ENCODE measurements around the gene PDZD8.

The PDZD8 gene

DNA sequence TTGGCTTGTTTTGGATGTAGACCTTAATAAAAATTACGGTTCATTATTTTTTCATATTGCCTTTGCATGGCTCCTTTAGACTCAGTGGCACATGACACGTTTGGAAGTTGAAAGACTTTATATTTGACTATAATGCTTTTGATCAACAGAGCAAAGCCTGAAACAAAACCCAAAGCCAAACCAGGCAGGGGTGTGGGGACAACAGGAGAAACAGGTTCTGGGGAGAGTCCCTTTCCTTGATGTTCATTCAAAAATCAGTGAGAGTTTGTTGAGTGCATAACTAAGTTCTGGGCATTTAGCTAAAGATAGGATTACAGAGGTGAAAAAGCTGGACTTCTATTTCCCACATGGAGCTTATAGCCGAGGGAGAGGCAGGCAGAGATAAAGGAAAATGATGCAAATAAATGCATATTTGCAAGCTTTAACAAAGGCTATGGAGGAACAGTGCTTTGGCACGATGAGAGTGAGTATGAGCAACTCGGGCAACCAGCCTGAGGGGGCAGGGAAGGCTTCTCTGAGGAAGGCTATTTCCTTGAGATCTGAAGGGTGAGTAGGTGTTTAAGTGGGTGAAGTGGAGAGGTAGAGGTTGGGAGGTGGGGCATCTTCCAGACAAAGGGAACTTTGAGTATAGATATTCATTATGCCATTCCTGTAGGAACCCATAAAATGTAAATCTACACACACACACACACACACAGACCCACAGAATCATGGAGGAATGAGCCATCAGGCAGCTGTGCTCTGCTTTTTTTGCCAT, 34.5 kb upstream of the PDZD8 start:
- no peak overlapping the region for H3K4me2 ChIP-seq (ENCODE audit: low read length)
- H3K4me1 ChIP-seq (ENCODE audit: insufficient read depth, low read length, severe bottlenecking), result no peaks in the 10 kb centered on the region
- H3K9ac ChIP-seq (ENCODE audit: low read length), result no peak overlapping the region
- no peaks in the 10 kb centered on the region for H3K79me2 ChIP-seq (ENCODE audit: insufficient read depth, low read length)
- no peak overlapping the region for H3K27ac ChIP-seq (ENCODE audit: low read depth, low read length, poor library complexity, severe bottlenecking)
- no peaks in the 10 kb centered on the region for H3F3A ChIP-seq (ENCODE audit: insufficient read depth, low read length)
- no peaks in the 10 kb centered on the region for H3K9me3 ChIP-seq (ENCODE audit: low read length)
- H3K27me3 ChIP-seq (ENCODE audit: insufficient read depth, low read length), result no peaks in the 10 kb centered on the region
- H2AFZ ChIP-seq (ENCODE audit: low read length), result no peak overlapping the region
- H3K4me3 ChIP-seq (ENCODE audit: low read depth, low read length, poor library complexity, severe bottlenecking), result no peak overlapping the region
- H3K9me2 ChIP-seq (ENCODE audit: low read depth, low read length), result no peaks in the 10 kb centered on the region
- TF ChIP-seq, protein P1, sequence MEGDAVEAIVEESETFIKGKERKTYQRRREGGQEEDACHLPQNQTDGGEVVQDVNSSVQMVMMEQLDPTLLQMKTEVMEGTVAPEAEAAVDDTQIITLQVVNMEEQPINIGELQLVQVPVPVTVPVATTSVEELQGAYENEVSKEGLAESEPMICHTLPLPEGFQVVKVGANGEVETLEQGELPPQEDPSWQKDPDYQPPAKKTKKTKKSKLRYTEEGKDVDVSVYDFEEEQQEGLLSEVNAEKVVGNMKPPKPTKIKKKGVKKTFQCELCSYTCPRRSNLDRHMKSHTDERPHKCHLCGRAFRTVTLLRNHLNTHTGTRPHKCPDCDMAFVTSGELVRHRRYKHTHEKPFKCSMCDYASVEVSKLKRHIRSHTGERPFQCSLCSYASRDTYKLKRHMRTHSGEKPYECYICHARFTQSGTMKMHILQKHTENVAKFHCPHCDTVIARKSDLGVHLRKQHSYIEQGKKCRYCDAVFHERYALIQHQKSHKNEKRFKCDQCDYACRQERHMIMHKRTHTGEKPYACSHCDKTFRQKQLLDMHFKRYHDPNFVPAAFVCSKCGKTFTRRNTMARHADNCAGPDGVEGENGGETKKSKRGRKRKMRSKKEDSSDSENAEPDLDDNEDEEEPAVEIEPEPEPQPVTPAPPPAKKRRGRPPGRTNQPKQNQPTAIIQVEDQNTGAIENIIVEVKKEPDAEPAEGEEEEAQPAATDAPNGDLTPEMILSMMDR (IDR thresholded peaks at IDR 0.05; ENCODE audit: low read length), result no peak
- no peak for TF ChIP-seq EZH2 (IDR thresholded peaks at IDR 0.05; ENCODE audit: borderline replicate concordance, low read length)
- no peaks in the 10 kb centered on the region for H4K20me1 ChIP-seq (ENCODE audit: insufficient read depth, low read length)
- no peaks in the 10 kb centered on the region for H3K36me3 ChIP-seq (ENCODE audit: insufficient read depth, low read length)

DNA sequence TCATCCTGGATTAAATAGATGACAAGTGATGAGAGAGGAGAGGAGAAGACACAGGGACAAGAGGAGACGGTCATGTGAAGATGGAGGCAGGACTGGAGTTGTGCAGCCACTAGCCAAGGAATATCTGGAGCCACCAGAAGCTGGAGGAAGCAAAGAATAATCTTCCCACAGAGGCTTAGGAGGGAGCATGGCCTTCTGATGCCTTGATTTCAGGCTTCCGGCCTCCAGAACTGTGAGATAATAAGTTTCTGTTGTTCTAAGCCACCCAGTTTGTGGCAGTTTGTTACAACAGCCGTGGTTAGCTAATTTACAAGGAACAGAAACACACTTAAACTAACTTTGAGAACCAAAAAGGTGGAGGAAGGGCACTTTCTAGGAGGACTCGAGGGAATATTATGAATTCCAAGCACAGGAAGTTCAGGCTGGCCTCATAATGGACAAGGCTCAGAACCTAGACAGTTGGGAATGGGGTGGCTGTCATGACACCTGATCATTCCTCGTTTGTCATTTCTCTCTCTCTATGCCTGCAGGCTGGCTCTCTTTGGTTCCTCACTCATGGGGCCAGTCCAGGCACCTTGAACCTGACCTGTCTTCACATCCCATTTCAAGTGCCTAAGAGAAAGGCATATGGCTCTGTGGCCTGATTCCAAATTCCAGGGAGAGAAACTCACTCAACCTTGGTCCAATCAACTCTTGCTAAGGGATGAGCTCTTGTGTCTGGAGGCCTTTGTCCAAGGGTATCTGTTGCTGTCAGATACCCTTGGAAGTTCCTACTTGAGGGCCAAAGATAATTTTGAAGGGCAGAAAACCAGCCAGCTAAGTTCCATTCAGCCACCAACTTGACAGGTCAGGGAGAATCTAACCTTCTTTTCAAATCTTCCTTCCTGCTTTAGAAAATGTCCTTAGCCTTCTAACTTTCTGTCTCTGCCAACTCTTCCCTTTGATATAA, 33.5 kb upstream of the PDZD8 start:
- H4K20me1 ChIP-seq (ENCODE audit: insufficient read depth, low read length), result no peaks in the 10 kb centered on the region
- H3K36me3 ChIP-seq (ENCODE audit: insufficient read depth, low read length), result no peaks in the 10 kb centered on the region
- H2AFZ ChIP-seq (ENCODE audit: low read length), result no peak overlapping the region
- H3K27me3 ChIP-seq (ENCODE audit: insufficient read depth, low read length), result no peaks in the 10 kb centered on the region
- H3K4me1 ChIP-seq (ENCODE audit: insufficient read depth, low read length, severe bottlenecking), result no peaks in the 10 kb centered on the region
- TF ChIP-seq, protein P1 (IDR thresholded peaks at IDR 0.05; ENCODE audit: low read length), result no peak
- TF ChIP-seq EZH2 (IDR thresholded peaks at IDR 0.05; ENCODE audit: borderline replicate concordance, low read length), result no peak
- no peaks in the 10 kb centered on the region for H3K79me2 ChIP-seq (ENCODE audit: insufficient read depth, low read length)
- no peak overlapping the region for H3K9ac ChIP-seq (ENCODE audit: low read length)
- H3K9me2 ChIP-seq (ENCODE audit: low read depth, low read length), result no peaks in the 10 kb centered on the region
- H3K9me3 ChIP-seq (ENCODE audit: low read length), result no peaks in the 10 kb centered on the region
- H3K4me2 ChIP-seq (ENCODE audit: low read length), result no peak overlapping the region
- no peaks in the 10 kb centered on the region for H3F3A ChIP-seq (ENCODE audit: insufficient read depth, low read length)
- H3K27ac ChIP-seq (ENCODE audit: low read depth, low read length, poor library complexity, severe bottlenecking), result no peak overlapping the region
- H3K4me3 ChIP-seq (ENCODE audit: low read depth, low read length, poor library complexity, severe bottlenecking), result no peak overlapping the region

DNA sequence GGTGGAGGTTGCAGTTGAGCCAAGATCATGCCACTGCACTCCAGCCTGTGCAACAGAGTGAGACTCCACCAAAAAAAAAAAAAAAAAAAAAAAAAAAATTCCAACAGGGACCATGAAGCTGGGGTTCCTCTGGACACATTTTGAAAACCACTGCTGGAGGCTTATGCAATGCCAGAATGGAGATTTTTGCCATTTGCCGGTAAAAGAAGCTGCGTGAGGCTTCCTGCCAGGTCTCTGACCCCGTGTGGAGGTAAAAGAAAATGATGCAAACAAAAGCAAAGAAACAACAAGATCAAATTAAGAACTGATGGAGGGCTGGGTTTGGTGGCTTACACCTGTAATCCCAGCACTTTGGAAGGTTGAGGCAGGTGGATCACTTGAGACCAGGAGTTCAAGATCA, 30.5 kb upstream of the PDZD8 start:
- no peak overlapping the region for H3K27ac ChIP-seq (ENCODE audit: low read depth, low read length, poor library complexity, severe bottlenecking)
- no peaks in the 10 kb centered on the region for H3K9me3 ChIP-seq (ENCODE audit: low read length)
- H3K9me2 ChIP-seq (ENCODE audit: low read depth, low read length), result no peaks in the 10 kb centered on the region
- no peaks in the 10 kb centered on the region for H4K20me1 ChIP-seq (ENCODE audit: insufficient read depth, low read length)
- no peaks in the 10 kb centered on the region for H3F3A ChIP-seq (ENCODE audit: insufficient read depth, low read length)
- no peaks in the 10 kb centered on the region for H3K27me3 ChIP-seq (ENCODE audit: insufficient read depth, low read length)
- H3K9ac ChIP-seq (ENCODE audit: low read length), result no peak overlapping the region
- H3K79me2 ChIP-seq (ENCODE audit: insufficient read depth, low read length), result no peaks in the 10 kb centered on the region
- H2AFZ ChIP-seq (ENCODE audit: low read length), result no peak overlapping the region
- TF ChIP-seq, protein P1 (IDR thresholded peaks at IDR 0.05; ENCODE audit: low read length), result no peak
- no peak for TF ChIP-seq EZH2 (IDR thresholded peaks at IDR 0.05; ENCODE audit: borderline replicate concordance, low read length)
- H3K4me1 ChIP-seq (ENCODE audit: insufficient read depth, low read length, severe bottlenecking), result no peaks in the 10 kb centered on the region
- no peaks in the 10 kb centered on the region for H3K36me3 ChIP-seq (ENCODE audit: insufficient read depth, low read length)
- no peak overlapping the region for H3K4me2 ChIP-seq (ENCODE audit: low read length)
- H3K4me3 ChIP-seq (ENCODE audit: low read depth, low read length, poor library complexity, severe bottlenecking), result no peak overlapping the region

Data from OCI-LY1 (cell line).